Tibial nerve (tissue), 4 donors: Measurements from ENCODE around the gene DGKI. TPM values are rescaled to one million over a fixed set of nuclear protein-coding genes. Genes with fewer than 3 reads are reported as not detected.

ENCODE experiments used
- DNase-seq, 2 donors: peaks; one replicate each; pipeline ENCODE4 v3.0.0-alpha.2; 2019; ENCODE audit warnings: low spot score in 2 of 2
- H3K27ac ChIP-seq, 4 donors: fragments of 200-600 bp; sonication (generic) in 3 of 4; one replicate each; pipeline ENCODE4 v1.5.1; 2017 to 2019; ENCODE audit warnings: mild to moderate bottlenecking in 1 of 4
- H3K27me3 ChIP-seq, 2 donors: fragments of 200-600 bp; sonication (generic) in 1 of 2; one replicate each; pipeline versions ENCODE4 v1.5.1 to v1.6.0; 2017 to 2019
- H3K36me3 ChIP-seq, 3 donors: fragments of 200-600 bp; sonication (generic); one replicate each; pipeline ENCODE4 v1.5.1; 2018 to 2019
- H3K4me1 ChIP-seq, 4 donors: fragments of 200-600 bp; sonication (generic) in 3 of 4; one replicate each; pipeline ENCODE4 v1.5.1; 2017 to 2019
- H3K4me3 ChIP-seq, 4 donors: fragments of 200-600 bp; sonication (generic) in 3 of 4; one replicate each; pipeline ENCODE4 v1.5.1; 2017 to 2019; ENCODE audit warnings: mild to moderate bottlenecking in 1 of 4, moderate library complexity in 1 of 4
- H3K9me3 ChIP-seq, 4 donors: fragments of 200-600 bp; sonication (generic) in 3 of 4; one replicate each; pipeline ENCODE4 v1.5.1; 2017 to 2019
- EP300 ChIP-seq, 2 donors: sonication (generic); formaldehyde crosslinking; IDR thresholded peaks; one replicate each; pipeline ENCODE4 v1.6.1; 2017; ENCODE audit warnings: antibody characterized with exemption in 2 of 2, mild to moderate bottlenecking in 1 of 2
- POLR2A ChIP-seq, 2 donors: fragments of 450-650 bp; IDR thresholded peaks; one replicate each; pipeline ENCODE4 v1.6.1; 2017; ENCODE audit warnings: antibody characterized with exemption in 2 of 2, mild to moderate bottlenecking in 2 of 2, moderate library complexity in 2 of 2
- WGBS, 2 donors: methylation state at CpG; one replicate each; pipeline ENCODE4 v1.1.5; 2018; 5-methylcytosine and 5-hydroxymethylcytosine counted together
- total RNA-seq, 4 donors: library from RNA; depleted of rRNA; stranded (reverse); fragments of >200 nt; gene quantifications; one replicate each; pipeline ENCODE4 v1.1.0, GENCODE V29; 2016
- TF ChIP-seq, protein P1 (sequence below), 5 experiments: fragments of 200-600 bp in 3 of 5; fragments of 450-650 bp in 2 of 5; sonication (generic) in 3 of 5; IDR thresholded peaks; one replicate each; pipeline ENCODE4 v1.5.1; 2016 to 2019; ENCODE audit warnings: antibody characterized with exemption in 5 of 5, mild to moderate bottlenecking in 3 of 5, moderate library complexity in 2 of 5

DGKI gene
- total RNA-seq, 4 donors from 2014 or later = 0.21 to 2.7 (median 1.7) TPM

DNA sequence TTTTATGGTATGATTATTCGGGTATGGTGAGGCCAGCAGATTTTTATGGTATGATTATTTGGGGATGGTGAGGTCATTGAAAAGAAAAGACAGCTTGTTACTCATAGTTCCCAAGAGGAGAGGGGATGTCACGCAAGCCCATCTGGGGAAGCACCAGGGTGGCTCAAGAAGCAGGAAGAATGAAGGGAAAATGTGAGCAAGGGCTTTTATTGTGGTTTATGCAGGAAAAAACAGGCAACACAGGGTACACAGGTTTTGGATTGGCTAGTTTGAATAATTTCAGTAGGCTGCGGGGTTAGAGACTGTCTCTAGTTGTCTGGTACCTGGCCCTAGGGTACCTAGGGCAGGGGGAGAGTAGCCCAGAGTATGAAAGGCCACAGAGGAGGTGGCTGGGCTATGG is 26.8 kb upstream of the DGKI start:
- Histone ChIP-seq H3K27me3 (no peaks in the 10 kb centered on the region), H3K4me3 (no peak overlapping the region), H3K27ac (peak overlapping the region in 2 of 4 donors; percentile 49 to 50), H3K4me1 (peaks cover 0 to 43% (median 5%) of the 10 kb centered on the region in 4 donors), H3K9me3 (peaks cover 0 to 13% (median 0%) of the 10 kb centered on the region in 4 donors), H3K36me3 (peaks cover 0 to 75% (median 6%) of the 10 kb centered on the region in 3 donors)
- no peak for DNase-seq
- 82 to 86% methylated on average over 3 of the region's 3 CpGs for WGBS, 2 donors
- TF ChIP-seq POLR2A (IDR thresholded peaks at IDR 0.05) = no peak
- TF ChIP-seq, protein P1, sequence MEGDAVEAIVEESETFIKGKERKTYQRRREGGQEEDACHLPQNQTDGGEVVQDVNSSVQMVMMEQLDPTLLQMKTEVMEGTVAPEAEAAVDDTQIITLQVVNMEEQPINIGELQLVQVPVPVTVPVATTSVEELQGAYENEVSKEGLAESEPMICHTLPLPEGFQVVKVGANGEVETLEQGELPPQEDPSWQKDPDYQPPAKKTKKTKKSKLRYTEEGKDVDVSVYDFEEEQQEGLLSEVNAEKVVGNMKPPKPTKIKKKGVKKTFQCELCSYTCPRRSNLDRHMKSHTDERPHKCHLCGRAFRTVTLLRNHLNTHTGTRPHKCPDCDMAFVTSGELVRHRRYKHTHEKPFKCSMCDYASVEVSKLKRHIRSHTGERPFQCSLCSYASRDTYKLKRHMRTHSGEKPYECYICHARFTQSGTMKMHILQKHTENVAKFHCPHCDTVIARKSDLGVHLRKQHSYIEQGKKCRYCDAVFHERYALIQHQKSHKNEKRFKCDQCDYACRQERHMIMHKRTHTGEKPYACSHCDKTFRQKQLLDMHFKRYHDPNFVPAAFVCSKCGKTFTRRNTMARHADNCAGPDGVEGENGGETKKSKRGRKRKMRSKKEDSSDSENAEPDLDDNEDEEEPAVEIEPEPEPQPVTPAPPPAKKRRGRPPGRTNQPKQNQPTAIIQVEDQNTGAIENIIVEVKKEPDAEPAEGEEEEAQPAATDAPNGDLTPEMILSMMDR (IDR thresholded peaks at IDR 0.05) = no peak
- no peak for TF ChIP-seq EP300 (IDR thresholded peaks at IDR 0.05)

DNA sequence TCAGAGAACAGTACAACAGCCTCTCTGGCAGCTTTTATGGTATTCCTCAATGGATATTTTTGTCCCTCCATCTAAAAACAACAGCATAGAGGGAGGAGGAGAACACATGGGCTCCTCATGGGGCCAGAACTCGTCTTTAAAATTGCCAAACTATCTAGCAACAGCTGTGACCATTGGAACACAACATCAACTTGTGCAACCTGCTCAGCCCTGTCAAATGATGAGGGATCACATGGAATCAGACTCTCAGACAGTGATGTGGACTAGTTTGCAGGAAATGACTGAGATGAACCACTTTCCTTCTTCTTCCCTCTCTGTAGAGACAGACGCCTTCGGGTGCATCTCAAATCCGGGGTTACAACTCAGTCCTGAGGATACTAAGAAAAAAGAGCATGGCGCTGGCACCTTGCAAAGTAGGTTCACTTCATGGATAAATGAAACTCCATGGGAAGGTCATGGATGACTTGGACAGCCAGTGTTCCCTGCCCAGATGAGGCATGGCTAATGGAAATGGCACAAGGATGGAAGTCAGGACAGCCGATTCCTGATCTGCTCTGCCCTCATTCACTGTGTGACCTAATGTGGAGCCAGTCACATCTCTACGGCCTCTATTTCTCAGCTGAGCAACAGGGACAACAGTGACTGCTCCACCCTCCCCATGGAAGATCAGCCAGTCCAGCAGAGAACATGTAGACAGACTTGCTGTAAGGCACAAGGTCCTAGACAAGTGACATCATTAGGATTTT is 24.6 kb upstream of the DGKI start:
- Histone ChIP-seq H3K27me3 (no peaks in the 10 kb centered on the region), H3K9me3 (peaks cover 0 to 14% (median 0%) of the 10 kb centered on the region in 4 donors), H3K36me3 (peaks cover 0 to 86% (median 2%) of the 10 kb centered on the region in 3 donors), H3K4me3 (no peak overlapping the region), H3K4me1 (peaks cover 0 to 23% (median 0%) of the 10 kb centered on the region in 4 donors), H3K27ac (peak overlapping the region in 1 of 4 donors; percentile 49)
- DNase-seq = no peak
- TF ChIP-seq EP300 (IDR thresholded peaks at IDR 0.05) = peak in 1 of 2 donors; percentile 63
- TF ChIP-seq, protein P1 (IDR thresholded peaks at IDR 0.05) = no peak
- 86 to 91% methylated on average over 7 of the region's 7 CpGs for WGBS, 2 donors

DNA sequence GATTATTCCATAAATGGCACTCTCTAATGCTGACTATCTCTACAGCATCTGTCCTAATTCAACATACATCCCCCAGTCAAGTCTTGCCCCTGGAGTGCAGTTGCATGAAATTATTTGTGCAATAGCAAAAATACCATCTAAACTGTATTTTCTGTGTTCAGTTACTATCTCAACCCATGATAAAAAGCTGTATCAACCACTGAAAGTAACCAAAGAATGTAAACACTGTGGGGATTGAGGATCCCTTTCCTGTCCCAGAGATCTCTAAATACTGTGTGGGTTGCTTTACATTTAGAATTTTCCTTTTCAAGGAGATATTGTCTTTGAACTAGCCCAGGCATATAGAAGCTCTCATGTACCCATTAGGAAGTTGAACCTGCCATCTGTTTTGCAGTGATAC is 23.9 kb upstream of the DGKI start:
- no peak overlapping the region for H3K27ac ChIP-seq
- peaks cover 0 to 20% (median 0%) of the 10 kb centered on the region in 4 donors for H3K4me1 ChIP-seq
- H3K4me3 ChIP-seq = no peak overlapping the region
- no peaks in the 10 kb centered on the region for H3K27me3 ChIP-seq
- peaks cover 0 to 88% (median 2%) of the 10 kb centered on the region in 3 donors for H3K36me3 ChIP-seq
- no peak for TF ChIP-seq POLR2A (IDR thresholded peaks at IDR 0.05)
- TF ChIP-seq, protein P1 (IDR thresholded peaks at IDR 0.05) = no peak
- TF ChIP-seq EP300 (IDR thresholded peaks at IDR 0.05) = no peak
- H3K9me3 ChIP-seq = peaks cover 0 to 21% (median 4%) of the 10 kb centered on the region in 4 donors
- no peak for DNase-seq

GRCh38 chr7:137870078-137870477 is 23.3 kb upstream of the DGKI start:
- Histone ChIP-seq H3K27me3 (no peaks in the 10 kb centered on the region), H3K4me1 (peaks cover 0 to 14% (median 0%) of the 10 kb centered on the region in 4 donors), H3K9me3 (peaks cover 0 to 25% (median 4%) of the 10 kb centered on the region in 4 donors), H3K27ac (no peak overlapping the region), H3K36me3 (peaks cover 0 to 93% (median 2%) of the 10 kb centered on the region in 3 donors), H3K4me3 (no peak overlapping the region)
- DNase-seq = no peak
- TF ChIP-seq, protein P1 (IDR thresholded peaks at IDR 0.05) = no peak
- TF ChIP-seq POLR2A (IDR thresholded peaks at IDR 0.05) (no peak), EP300 (IDR thresholded peaks at IDR 0.05) (no peak)
- 95 to 98% methylated on average over 1 of the region's 1 CpG for WGBS, 2 donors

DNA sequence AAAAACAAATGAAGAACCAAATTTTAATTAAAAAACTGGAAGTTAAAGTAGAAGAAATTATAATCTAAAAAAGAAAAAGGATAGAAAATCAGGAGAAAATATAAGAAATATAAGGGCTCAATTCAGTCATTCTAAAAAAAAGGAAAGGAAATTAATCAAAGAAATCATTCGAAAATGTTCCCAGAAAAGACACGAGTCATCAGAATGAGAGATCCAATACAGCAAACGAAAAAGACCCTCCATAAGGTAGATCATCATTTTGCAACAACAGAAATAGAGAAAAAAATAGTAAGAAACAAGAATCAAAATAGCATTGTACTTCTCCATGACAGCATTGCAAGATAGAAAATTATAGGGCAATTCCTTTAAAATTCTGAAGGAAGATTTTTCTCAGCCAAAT is 22.5 kb upstream of the DGKI start:
- DNase-seq = no peak
- H3K4me3 ChIP-seq = no peak overlapping the region
- H3K27ac ChIP-seq = no peak overlapping the region
- 92 to 96% methylated on average over 3 of the region's 3 CpGs for WGBS, 2 donors
- peaks cover 0 to 97% (median 2%) of the 10 kb centered on the region in 3 donors for H3K36me3 ChIP-seq
- peaks cover 0 to 6% (median 0%) of the 10 kb centered on the region in 4 donors for H3K4me1 ChIP-seq
- no peaks in the 10 kb centered on the region for H3K27me3 ChIP-seq
- H3K9me3 ChIP-seq = peaks cover 0 to 25% (median 4%) of the 10 kb centered on the region in 4 donors
- TF ChIP-seq EP300 (IDR thresholded peaks at IDR 0.05) (no peak), POLR2A (IDR thresholded peaks at IDR 0.05) (no peak)
- TF ChIP-seq, protein P1 (IDR thresholded peaks at IDR 0.05) = no peak
